Activated T-helper 17 cell treated with anti-CD3 and anti-CD28 coated beads, Interleukin-2, amount 50 U/mL, for 72 hours (primary cell): ENCODE measurements around the gene ACTR3C. TPM values are rescaled to one million over a fixed set of nuclear protein-coding genes. Genes with fewer than 3 reads are reported as not detected.

Source experiments
- ATAC-seq: fragments of 150-1000 bp; cut with Tn5 transposase; replicated peaks from 2 replicates; pipeline ENCODE4 v1.10.0; 2021; ENCODE audit warnings: mild to moderate bottlenecking, moderate library complexity
- H3K27ac Mint-ChIP-seq: one replicate; pipeline ENCODE4 v1.8.0; 2022; ENCODE audit warnings: mixed read lengths
- H3K27me3 Mint-ChIP-seq: one replicate; pipeline ENCODE4 v1.8.0; 2022; ENCODE audit warnings: mixed read lengths
- H3K36me3 Mint-ChIP-seq: one replicate; pipeline ENCODE4 v1.8.0; 2022; ENCODE audit warnings: low read depth, mild to moderate bottlenecking, mixed read lengths
- H3K4me1 Mint-ChIP-seq: one replicate; pipeline ENCODE4 v1.8.0; 2022; ENCODE audit warnings: mixed read lengths
- H3K4me3 Mint-ChIP-seq: one replicate; pipeline ENCODE4 v1.8.0; 2022; ENCODE audit warnings: mild to moderate bottlenecking, mixed read lengths
- H3K9me3 Mint-ChIP-seq: one replicate; pipeline ENCODE4 v1.8.0; 2022; ENCODE audit warnings: mixed read lengths
- total RNA-seq, 2 donors: library from RNA; stranded (reverse); gene quantifications; one replicate each; pipeline ENCODE4 v1.2.3, GENCODE V29; 2022

ACTR3C gene
- total RNA-seq, 2 donors from 2014 or later, result 9.4 to 11.1 TPM

- peak overlapping the region; percentile 17 for H3K27ac Mint-ChIP-seq
- no peak for ATAC-seq
Observed at GRCh38 chr7:150334108-150334507, 10.8 kb upstream of the ACTR3C start.

GRCh38 chr7:150333659-150334058, 10.3 kb upstream of the ACTR3C start:
- Mint-ChIP-seq H3K27ac (peak overlapping the region; percentile 17), H3K9me3 (no peaks in the 10 kb centered on the region), H3K27me3 (no peaks in the 10 kb centered on the region), H3K4me1 (no peaks in the 10 kb centered on the region), H3K4me3 (no peak overlapping the region), H3K36me3 (peaks cover 30% of the 10 kb centered on the region)
- ATAC-seq, result no peak

More at GRCh38 chr7:150334108-150334507, 10.8 kb upstream of the ACTR3C start:
- no peaks in the 10 kb centered on the region for H3K9me3 Mint-ChIP-seq
- no peaks in the 10 kb centered on the region for H3K27me3 Mint-ChIP-seq
- no peak overlapping the region for H3K4me3 Mint-ChIP-seq
- H3K36me3 Mint-ChIP-seq, result peaks cover 25% of the 10 kb centered on the region
- H3K4me1 Mint-ChIP-seq, result no peaks in the 10 kb centered on the region

GRCh38 chr7:150332852-150333635, 9.7 kb upstream of the ACTR3C start:
- peaks cover 34% of the 10 kb centered on the region for H3K36me3 Mint-ChIP-seq
- peaks cover 2% of the 10 kb centered on the region for H3K4me1 Mint-ChIP-seq
- no peak for ATAC-seq
- no peaks in the 10 kb centered on the region for H3K9me3 Mint-ChIP-seq
- H3K4me3 Mint-ChIP-seq, result no peak overlapping the region
- H3K27ac Mint-ChIP-seq, result no peak overlapping the region
- H3K27me3 Mint-ChIP-seq, result no peaks in the 10 kb centered on the region

GRCh38 chr7:150330211-150330885, 7.0 kb upstream of the ACTR3C start:
- no peak for ATAC-seq
- Mint-ChIP-seq H3K4me1 (peaks cover 9% of the 10 kb centered on the region), H3K4me3 (no peak overlapping the region), H3K27ac (no peak overlapping the region), H3K9me3 (no peaks in the 10 kb centered on the region), H3K27me3 (no peaks in the 10 kb centered on the region), H3K36me3 (peaks cover 42% of the 10 kb centered on the region)

GRCh38 chr7:150329331-150330120, 6.2 kb upstream of the ACTR3C start:
- H3K4me3 Mint-ChIP-seq, result no peak overlapping the region
- ATAC-seq, result no peak
- H3K27ac Mint-ChIP-seq, result no peak overlapping the region

GRCh38 chr7:150327308-150327707, 4.0 kb upstream of the ACTR3C start:
- no peak for ATAC-seq
- Mint-ChIP-seq H3K27ac (no peak overlapping the region), H3K9me3 (no peaks in the 10 kb centered on the region), H3K27me3 (no peaks in the 10 kb centered on the region), H3K4me1 (peaks cover 26% of the 10 kb centered on the region), H3K36me3 (peaks cover 69% of the 10 kb centered on the region), H3K4me3 (no peak overlapping the region)

More at GRCh38 chr7:150329331-150330120, 6.2 kb upstream of the ACTR3C start:
- H3K36me3 Mint-ChIP-seq, result peaks cover 50% of the 10 kb centered on the region
- no peaks in the 10 kb centered on the region for H3K27me3 Mint-ChIP-seq
- peaks cover 17% of the 10 kb centered on the region for H3K4me1 Mint-ChIP-seq
- H3K9me3 Mint-ChIP-seq, result no peaks in the 10 kb centered on the region

GRCh38 chr7:150326657-150327268, 3.4 kb upstream of the ACTR3C start:
- no peaks in the 10 kb centered on the region for H3K9me3 Mint-ChIP-seq
- H3K36me3 Mint-ChIP-seq, result peaks cover 70% of the 10 kb centered on the region
- H3K4me3 Mint-ChIP-seq, result no peak overlapping the region
- no peak overlapping the region for H3K27ac Mint-ChIP-seq
- no peak for ATAC-seq
- no peaks in the 10 kb centered on the region for H3K27me3 Mint-ChIP-seq
- H3K4me1 Mint-ChIP-seq, result peaks cover 29% of the 10 kb centered on the region

- peak overlapping the region; percentile 100 for H3K4me3 Mint-ChIP-seq
- peaks cover 70% of the 10 kb centered on the region for H3K36me3 Mint-ChIP-seq
- no peak for ATAC-seq
Observed at GRCh38 chr7:150325901-150326300, 2.6 kb upstream of the ACTR3C start.

GRCh38 chr7:150325110-150325611, 1.8 kb upstream of the ACTR3C start:
- Mint-ChIP-seq H3K9me3 (no peaks in the 10 kb centered on the region), H3K4me1 (peaks cover 30% of the 10 kb centered on the region), H3K27ac (peak overlapping the region; percentile 100), H3K4me3 (peak overlapping the region; percentile 100), H3K27me3 (no peaks in the 10 kb centered on the region), H3K36me3 (peaks cover 70% of the 10 kb centered on the region)
- no peak for ATAC-seq

More at GRCh38 chr7:150325901-150326300, 2.6 kb upstream of the ACTR3C start:
- H3K27ac Mint-ChIP-seq, result peak overlapping the region; percentile 53
- peaks cover 29% of the 10 kb centered on the region for H3K4me1 Mint-ChIP-seq
- H3K27me3 Mint-ChIP-seq, result no peaks in the 10 kb centered on the region
- H3K9me3 Mint-ChIP-seq, result no peaks in the 10 kb centered on the region

- H3K4me1 Mint-ChIP-seq, result peaks cover 34% of the 10 kb centered on the region
- no peak for ATAC-seq
- H3K4me3 Mint-ChIP-seq, result peak overlapping the region; percentile 100
- no peaks in the 10 kb centered on the region for H3K27me3 Mint-ChIP-seq
- peaks cover 69% of the 10 kb centered on the region for H3K36me3 Mint-ChIP-seq
- peak overlapping the region; percentile 100 for H3K27ac Mint-ChIP-seq
- no peaks in the 10 kb centered on the region for H3K9me3 Mint-ChIP-seq
Observed at GRCh38 chr7:150324373-150324961, 1.1 kb upstream of the ACTR3C start.

- H3K27ac Mint-ChIP-seq, result peak overlapping the region; percentile 100
- H3K36me3 Mint-ChIP-seq, result peaks cover 63% of the 10 kb centered on the region
- no peaks in the 10 kb centered on the region for H3K27me3 Mint-ChIP-seq
- ATAC-seq, result peak; percentile 14
- H3K9me3 Mint-ChIP-seq, result no peaks in the 10 kb centered on the region
- H3K4me1 Mint-ChIP-seq, result peaks cover 34% of the 10 kb centered on the region
- H3K4me3 Mint-ChIP-seq, result peak overlapping the region; percentile 100
Observed at GRCh38 chr7:150323682-150324372, 482 bp upstream of the ACTR3C start.

GRCh38 chr7:150322114-150322832, 1.1 kb downstream of the ACTR3C start:
- Mint-ChIP-seq H3K36me3 (peaks cover 57% of the 10 kb centered on the region), H3K4me3 (peak overlapping the region; percentile 100), H3K27ac (peak overlapping the region; percentile 100), H3K4me1 (peaks cover 29% of the 10 kb centered on the region), H3K9me3 (no peaks in the 10 kb centered on the region), H3K27me3 (no peaks in the 10 kb centered on the region)
- peak; percentile 63 for ATAC-seq

GRCh38 chr7:150321788-150322113, 1.6 kb downstream of the ACTR3C start:
- Mint-ChIP-seq H3K36me3 (peaks cover 52% of the 10 kb centered on the region), H3K27ac (peak overlapping the region; percentile 100), H3K27me3 (no peaks in the 10 kb centered on the region), H3K9me3 (no peaks in the 10 kb centered on the region), H3K4me1 (peaks cover 29% of the 10 kb centered on the region), H3K4me3 (peak overlapping the region; percentile 100)
- no peak for ATAC-seq
